Measurements from ENCODE around the gene STK32B. TPM values are rescaled to one million over a fixed set of nuclear protein-coding genes. Genes with fewer than 3 reads are reported as not detected.

Gene STK32B
- total RNA-seq, 4 donors from 2014 or later = 0.39 to 2.7 (median 2.4) TPM

- no peak for DNase-seq (ENCODE audit: low spot score in 2 of 2)
- H3K27ac ChIP-seq = no peak overlapping the region
- 90 to 93% methylated on average over 14 of the region's 14 CpGs for WGBS, 2 donors
- H3K9me3 ChIP-seq = peaks cover 0 to 5% (median 0%) of the 10 kb centered on the region in 4 donors
- H3K36me3 ChIP-seq = no peaks in the 10 kb centered on the region
- H3K4me1 ChIP-seq = no peaks in the 10 kb centered on the region
- no peak for TF ChIP-seq POLR2A (IDR thresholded peaks at IDR 0.05)
- TF ChIP-seq EP300 (IDR thresholded peaks at IDR 0.05) = no peak
- TF ChIP-seq CTCF (IDR thresholded peaks at IDR 0.05) = no peak
- H3K27me3 ChIP-seq = no peaks in the 10 kb centered on the region
- no peak overlapping the region for H3K4me3 ChIP-seq
Measured at GRCh38 chr4:5455003-5455585, 403.8 kb downstream of the STK32B start.

- Histone ChIP-seq H3K9me3 (peaks cover 0 to 5% (median 0%) of the 10 kb centered on the region in 4 donors), H3K4me3 (no peak overlapping the region), H3K27ac (no peak overlapping the region), H3K36me3 (no peaks in the 10 kb centered on the region), H3K4me1 (no peaks in the 10 kb centered on the region), H3K27me3 (no peaks in the 10 kb centered on the region)
- WGBS, 2 donors = 90% methylated on average over 14 to 17 of the region's 17 CpGs
- TF ChIP-seq EP300 (IDR thresholded peaks at IDR 0.05) (no peak), CTCF (IDR thresholded peaks at IDR 0.05) (no peak), POLR2A (IDR thresholded peaks at IDR 0.05) (no peak)
- DNase-seq (ENCODE audit: low spot score in 2 of 2) = no peak
Measured at GRCh38 chr4:5456296-5456845, 405.1 kb downstream of the STK32B start.

- no peak overlapping the region for H3K27ac ChIP-seq
- no peaks in the 10 kb centered on the region for H3K36me3 ChIP-seq
- H3K4me1 ChIP-seq = no peaks in the 10 kb centered on the region
- no peak for TF ChIP-seq EP300 (IDR thresholded peaks at IDR 0.05)
- no peak for TF ChIP-seq POLR2A (IDR thresholded peaks at IDR 0.05)
- no peak for TF ChIP-seq CTCF (IDR thresholded peaks at IDR 0.05)
- no peak overlapping the region for H3K4me3 ChIP-seq
- H3K27me3 ChIP-seq = no peaks in the 10 kb centered on the region
- H3K9me3 ChIP-seq = peaks cover 0 to 5% (median 0%) of the 10 kb centered on the region in 4 donors
- DNase-seq (ENCODE audit: low spot score in 2 of 2) = no peak
- WGBS, 2 donors = 95 to 96% methylated on average over 8 of the region's 8 CpGs
Measured at GRCh38 chr4:5458676-5459075, 407.4 kb downstream of the STK32B start.

GRCh38 chr4:5459236-5459635 lies 408.0 kb downstream of the STK32B start:
- H3K27ac ChIP-seq = no peak overlapping the region
- no peaks in the 10 kb centered on the region for H3K4me1 ChIP-seq
- WGBS, 2 donors = 84 to 93% methylated on average over 2 to 3 of the region's 3 CpGs

More at GRCh38 chr4:5459236-5459635, 408.0 kb downstream of the STK32B start:
- Histone ChIP-seq H3K4me3 (no peak overlapping the region), H3K9me3 (peaks cover 0 to 5% (median 0%) of the 10 kb centered on the region in 4 donors), H3K27me3 (no peaks in the 10 kb centered on the region), H3K36me3 (no peaks in the 10 kb centered on the region)
- DNase-seq (ENCODE audit: low spot score in 2 of 2) = no peak
- TF ChIP-seq EP300 (IDR thresholded peaks at IDR 0.05) (no peak), POLR2A (IDR thresholded peaks at IDR 0.05) (no peak), CTCF (IDR thresholded peaks at IDR 0.05) (no peak)
